Measurements from ENCODE around the gene GMCL1.

GMCL1 gene

GRCh38 chr2:69791045-69791444 lies 38.4 kb upstream of the GMCL1 start:
- Histone ChIP-seq H3K4me3 (ENCODE audit: low read length, poor library complexity, severe bottlenecking) (no peak overlapping the region), H3K9me3 (ENCODE audit: insufficient read depth, low read depth, low read length) (no peaks in the 10 kb centered on the region), H2AFZ (ENCODE audit: low read length) (no peak overlapping the region), H4K20me1 (ENCODE audit: insufficient read depth, low read length, poor library complexity, severe bottlenecking) (no peaks in the 10 kb centered on the region), H3K36me3 (ENCODE audit: insufficient read depth, low read length) (no peaks in the 10 kb centered on the region), H3K4me1 (ENCODE audit: insufficient read depth, low read length, poor library complexity, severe bottlenecking) (peaks cover 21% of the 10 kb centered on the region), H3F3A (ENCODE audit: low read depth) (no peaks in the 10 kb centered on the region), H3K27me3 (ENCODE audit: insufficient read depth, low read length, poor library complexity, severe bottlenecking) (no peaks in the 10 kb centered on the region), H3K9ac (ENCODE audit: low read depth, low read length, poor library complexity, severe bottlenecking) (peak overlapping the region; percentile 14), H3K79me2 (ENCODE audit: insufficient read depth, low read length) (no peaks in the 10 kb centered on the region), H3K4me2 (ENCODE audit: low read depth, low read length, poor library complexity, severe bottlenecking) (peak overlapping the region; percentile 29), H3K9me2 (replicated peaks; ENCODE audit: low read depth, low read length) (no peaks in the 10 kb centered on the region)
- TF ChIP-seq, protein P1, sequence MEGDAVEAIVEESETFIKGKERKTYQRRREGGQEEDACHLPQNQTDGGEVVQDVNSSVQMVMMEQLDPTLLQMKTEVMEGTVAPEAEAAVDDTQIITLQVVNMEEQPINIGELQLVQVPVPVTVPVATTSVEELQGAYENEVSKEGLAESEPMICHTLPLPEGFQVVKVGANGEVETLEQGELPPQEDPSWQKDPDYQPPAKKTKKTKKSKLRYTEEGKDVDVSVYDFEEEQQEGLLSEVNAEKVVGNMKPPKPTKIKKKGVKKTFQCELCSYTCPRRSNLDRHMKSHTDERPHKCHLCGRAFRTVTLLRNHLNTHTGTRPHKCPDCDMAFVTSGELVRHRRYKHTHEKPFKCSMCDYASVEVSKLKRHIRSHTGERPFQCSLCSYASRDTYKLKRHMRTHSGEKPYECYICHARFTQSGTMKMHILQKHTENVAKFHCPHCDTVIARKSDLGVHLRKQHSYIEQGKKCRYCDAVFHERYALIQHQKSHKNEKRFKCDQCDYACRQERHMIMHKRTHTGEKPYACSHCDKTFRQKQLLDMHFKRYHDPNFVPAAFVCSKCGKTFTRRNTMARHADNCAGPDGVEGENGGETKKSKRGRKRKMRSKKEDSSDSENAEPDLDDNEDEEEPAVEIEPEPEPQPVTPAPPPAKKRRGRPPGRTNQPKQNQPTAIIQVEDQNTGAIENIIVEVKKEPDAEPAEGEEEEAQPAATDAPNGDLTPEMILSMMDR (conservative IDR thresholded peaks at IDR 0.05; ENCODE audit: low read length) = no peak
- TF ChIP-seq EZH2phosphoT487 (IDR thresholded peaks at IDR 0.05; ENCODE audit: borderline replicate concordance) = no peak

GRCh38 chr2:69796174-69796573 lies 33.3 kb upstream of the GMCL1 start:
- TF ChIP-seq, protein P1 (conservative IDR thresholded peaks at IDR 0.05; ENCODE audit: low read length) = no peak
- TF ChIP-seq EZH2phosphoT487 (IDR thresholded peaks at IDR 0.05; ENCODE audit: borderline replicate concordance) = no peak
- Histone ChIP-seq H3K36me3 (ENCODE audit: insufficient read depth, low read length) (no peaks in the 10 kb centered on the region), H4K20me1 (ENCODE audit: insufficient read depth, low read length, poor library complexity, severe bottlenecking) (no peaks in the 10 kb centered on the region), H3K27me3 (ENCODE audit: insufficient read depth, low read length, poor library complexity, severe bottlenecking) (no peaks in the 10 kb centered on the region), H3F3A (ENCODE audit: low read depth) (no peaks in the 10 kb centered on the region), H3K9ac (ENCODE audit: low read depth, low read length, poor library complexity, severe bottlenecking) (no peak overlapping the region), H2AFZ (ENCODE audit: low read length) (no peak overlapping the region), H3K79me2 (ENCODE audit: insufficient read depth, low read length) (no peaks in the 10 kb centered on the region), H3K4me3 (ENCODE audit: low read length, poor library complexity, severe bottlenecking) (no peak overlapping the region), H3K4me2 (ENCODE audit: low read depth, low read length, poor library complexity, severe bottlenecking) (no peak overlapping the region), H3K9me2 (replicated peaks; ENCODE audit: low read depth, low read length) (no peaks in the 10 kb centered on the region), H3K4me1 (ENCODE audit: insufficient read depth, low read length, poor library complexity, severe bottlenecking) (peaks cover 28% of the 10 kb centered on the region), H3K9me3 (ENCODE audit: insufficient read depth, low read depth, low read length) (no peaks in the 10 kb centered on the region)

GRCh38 chr2:69797235-69797634 lies 32.2 kb upstream of the GMCL1 start:
- no peak for TF ChIP-seq EZH2phosphoT487 (IDR thresholded peaks at IDR 0.05; ENCODE audit: borderline replicate concordance)
- TF ChIP-seq, protein P1 (conservative IDR thresholded peaks at IDR 0.05; ENCODE audit: low read length) = no peak
- H3K4me3 ChIP-seq (ENCODE audit: low read length, poor library complexity, severe bottlenecking) = no peak overlapping the region
- H3K4me2 ChIP-seq (ENCODE audit: low read depth, low read length, poor library complexity, severe bottlenecking) = no peak overlapping the region
- no peaks in the 10 kb centered on the region for H3K27me3 ChIP-seq (ENCODE audit: insufficient read depth, low read length, poor library complexity, severe bottlenecking)
- H3F3A ChIP-seq (ENCODE audit: low read depth) = no peaks in the 10 kb centered on the region
- no peak overlapping the region for H2AFZ ChIP-seq (ENCODE audit: low read length)
- H3K79me2 ChIP-seq (ENCODE audit: insufficient read depth, low read length) = no peaks in the 10 kb centered on the region
- H3K4me1 ChIP-seq (ENCODE audit: insufficient read depth, low read length, poor library complexity, severe bottlenecking) = peaks cover 24% of the 10 kb centered on the region
- H4K20me1 ChIP-seq (ENCODE audit: insufficient read depth, low read length, poor library complexity, severe bottlenecking) = no peaks in the 10 kb centered on the region
- H3K9me2 ChIP-seq (replicated peaks; ENCODE audit: low read depth, low read length) = no peaks in the 10 kb centered on the region
- no peak overlapping the region for H3K9ac ChIP-seq (ENCODE audit: low read depth, low read length, poor library complexity, severe bottlenecking)
- no peaks in the 10 kb centered on the region for H3K9me3 ChIP-seq (ENCODE audit: insufficient read depth, low read depth, low read length)
- no peaks in the 10 kb centered on the region for H3K36me3 ChIP-seq (ENCODE audit: insufficient read depth, low read length)
